Liver (tissue), 3 donors: ENCODE data around the gene B4GALT3.

ENCODE experiments used
- CTCF ChIP-seq: fragments of 150-350 bp; IDR thresholded peaks from 2 replicates; pipeline ENCODE4 v1.5.1; 2017; ENCODE audit warnings: improper control_type of control experiment, low read depth, low read length; ENCODE audit not compliant: missing input control
- GABPA ChIP-seq, 2 donors: IDR thresholded peaks in 1 of 2; conservative IDR thresholded peaks in 1 of 2; 2 replicates each; pipeline ENCODE4 v1.6.1; 2016; ENCODE audit warnings: antibody characterized with exemption in 2 of 2, mild to moderate bottlenecking in 1 of 2, moderate library complexity in 1 of 2
- MAX ChIP-seq: IDR thresholded peaks from 2 replicates; pipeline ENCODE4 v1.6.1; 2016; ENCODE audit warnings: antibody characterized with exemption
- REST ChIP-seq: IDR thresholded peaks from 2 replicates; pipeline ENCODE4 v1.6.1; 2016; ENCODE audit warnings: antibody characterized with exemption, mild to moderate bottlenecking
- TAF1 ChIP-seq: conservative IDR thresholded peaks from 2 replicates; pipeline ENCODE4 v1.6.1; 2016; ENCODE audit warnings: antibody characterized with exemption, mild to moderate bottlenecking
- donor health status: healthy.
- donor health status: healthy.

- TF ChIP-seq TAF1 (no peak), CTCF (no peak), GABPA (IDR thresholded peaks at IDR 0.05 in 1 of 2, conservative IDR thresholded peaks at IDR 0.05 in 1 of 2) (no peak), REST (no peak), MAX (no peak)
Observed at GRCh38 chr1:161163793-161164192, 13.5 kb downstream of the B4GALT3 start.
